Parietal lobe (tissue), 1 donor: ENCODE measurements around the gene GAS5. TPM values are rescaled to one million over a fixed set of nuclear protein-coding genes. Genes with fewer than 3 reads are reported as not detected.

ENCODE experiments used
- total RNA-seq: library from RNA; depleted of rRNA; stranded (reverse); fragments of >200 nt; gene quantifications from one replicate; pipeline ENCODE4 v1.2.3, GENCODE V29; 2014

Gene GAS5
- total RNA-seq: 528 TPM

GRCh38 chr1:173867753-173868265 is at the start of gene GAS5:
Gene GAS5 (minus strand): TSS chr1:173867989.

DNA sequence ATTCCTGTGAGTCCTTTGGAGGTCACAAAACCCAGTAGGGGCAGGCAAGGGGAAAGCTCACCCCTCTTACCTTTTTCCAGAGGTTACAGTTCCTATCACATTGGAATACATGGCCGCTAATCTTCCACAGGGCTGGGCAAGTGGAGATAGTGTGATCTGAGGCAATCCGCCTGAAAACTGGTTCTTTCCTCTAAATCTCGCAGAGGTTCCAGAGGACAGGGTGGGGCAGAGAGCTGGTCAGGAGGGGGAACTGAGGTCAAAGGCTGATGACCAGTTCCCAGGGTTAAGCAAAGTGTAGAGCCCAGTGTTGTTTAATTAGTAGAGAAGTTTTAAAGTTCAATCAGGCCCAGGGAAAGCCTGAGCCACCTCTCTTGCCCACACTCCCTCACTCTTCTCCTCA is 49.4 kb upstream of the GAS5 start, which contains the start of gene SERPINC1:
Gene SERPINC1, minus strand, starts transcription at position 179 of the 400 bp plus-strand sequence. Its CDS starts 68 bp downstream, at position 111.

DNA sequence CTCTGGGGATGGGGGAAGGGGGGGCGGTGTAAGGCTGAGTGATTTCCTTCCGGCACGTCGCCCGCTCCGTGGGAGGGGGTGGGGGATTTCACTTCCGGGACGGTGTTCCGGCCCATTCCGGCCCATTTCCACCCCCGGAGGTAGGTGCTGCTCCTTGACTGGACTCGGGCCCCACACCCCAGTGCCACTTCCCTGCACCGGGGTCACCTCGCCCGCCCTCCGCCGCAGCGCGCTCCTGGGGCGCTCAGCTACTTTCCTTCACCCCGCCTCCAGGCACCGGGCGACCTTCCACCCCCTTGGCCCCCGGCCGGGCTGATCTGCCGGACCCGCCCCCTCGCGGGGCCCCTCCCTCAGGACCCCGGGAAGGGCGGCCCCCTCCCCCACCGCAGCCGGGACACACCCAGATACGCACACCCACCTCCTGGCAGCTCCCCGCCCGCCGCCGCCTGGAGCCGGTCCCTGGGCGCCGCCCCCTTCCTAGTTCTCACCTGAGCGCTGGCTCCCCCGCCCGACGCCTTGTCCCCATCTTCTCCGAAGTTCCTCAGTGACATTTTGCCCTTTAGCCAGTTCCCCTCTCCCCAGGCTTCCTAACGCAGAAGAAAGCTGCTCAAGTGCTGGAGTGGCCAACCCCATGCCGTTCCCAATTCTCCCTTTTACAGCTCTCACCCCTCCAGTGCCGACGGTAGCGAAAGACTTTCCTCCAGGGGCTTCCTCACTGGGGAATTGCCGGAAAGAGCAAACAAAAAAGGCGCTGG is 654 bp upstream of the GAS5 start, which contains the start of gene ZBTB37:
Gene ZBTB37, plus strand, starts transcription at position 115 of the 755 bp plus-strand sequence. CDS start 1,846 bp downstream, outside the sequence.

GRCh38 chr1:173824315-173825081 is 43.3 kb downstream of the GAS5 start, which contains the start of the genes CENPL and DARS2:
Gene CENPL (minus strand): TSS chr1:173824883. CDS start chr1:173811299, 13,584 bp downstream.
Gene DARS2 (plus strand): TSS chr1:173824673. CDS start chr1:173825230, 557 bp downstream.

Other genes with a start within 250 kb of the GAS5 start
- not detected for gene TEX50, start 232.7 kb downstream of the GAS5 start, total RNA-seq
- 21.3 TPM for gene ANKRD45, start 198.1 kb downstream of the GAS5 start, total RNA-seq
- gene KLHL20, start 153.0 kb downstream of the GAS5 start, total RNA-seq: 37.9 TPM
- 16.9 TPM for gene DARS2, start 43.3 kb downstream of the GAS5 start, total RNA-seq
- gene CENPL, start 43.1 kb downstream of the GAS5 start, total RNA-seq: 16.6 TPM
- gene ZBTB37, start 391 bp upstream of the GAS5 start, total RNA-seq: 65.7 TPM
- gene SERPINC1, start 49.3 kb upstream of the GAS5 start, total RNA-seq: not detected
- 59.8 TPM for gene RC3H1, start 154.4 kb upstream of the GAS5 start, total RNA-seq